Measurements from ENCODE around the gene PRXL2C.
"Not testable (repeated sequence)": the region's sequence is repeated elsewhere in the genome, so short reads cannot be mapped to it uniquely, and the experiment has no call there.

The PRXL2C gene

DNA sequence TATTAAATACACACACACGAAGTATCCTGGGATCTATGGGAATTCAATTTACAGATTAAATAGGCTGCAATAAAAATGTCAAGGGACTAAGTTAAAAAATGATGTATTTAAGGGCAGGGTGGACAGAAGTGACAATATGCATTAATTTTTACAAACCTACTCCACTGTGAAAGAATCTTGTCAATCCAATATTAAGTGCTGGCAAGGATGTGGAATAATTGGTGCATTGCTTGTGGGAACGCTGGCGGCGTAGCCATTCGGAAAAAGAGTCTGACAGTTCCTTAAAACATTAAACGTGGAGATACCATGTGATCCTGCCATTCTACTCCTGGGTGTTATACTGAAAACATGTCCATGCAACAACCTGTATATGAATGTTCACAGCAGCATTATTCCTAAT is 39.7 kb downstream of the PRXL2C start:
- H3K79me2 ChIP-seq (ENCODE audit: insufficient read depth, low read length), result no peaks in the 10 kb centered on the region
- no peak overlapping the region for H3K9ac ChIP-seq (ENCODE audit: low read depth, low read length, poor library complexity, severe bottlenecking)
- H4K20me1 ChIP-seq (ENCODE audit: insufficient read depth, low read length, poor library complexity, severe bottlenecking), result no peaks in the 10 kb centered on the region
- no peaks in the 10 kb centered on the region for H3K27me3 ChIP-seq (ENCODE audit: insufficient read depth, low read length, poor library complexity, severe bottlenecking)
- H3F3A ChIP-seq (ENCODE audit: low read depth), result no peaks in the 10 kb centered on the region
- no peak overlapping the region for H2AFZ ChIP-seq (ENCODE audit: low read length)
- no peaks in the 10 kb centered on the region for H3K4me1 ChIP-seq (ENCODE audit: insufficient read depth, low read length, poor library complexity, severe bottlenecking)
- no peak overlapping the region for H3K4me3 ChIP-seq (ENCODE audit: low read length, poor library complexity, severe bottlenecking)
- TF ChIP-seq, protein P1, sequence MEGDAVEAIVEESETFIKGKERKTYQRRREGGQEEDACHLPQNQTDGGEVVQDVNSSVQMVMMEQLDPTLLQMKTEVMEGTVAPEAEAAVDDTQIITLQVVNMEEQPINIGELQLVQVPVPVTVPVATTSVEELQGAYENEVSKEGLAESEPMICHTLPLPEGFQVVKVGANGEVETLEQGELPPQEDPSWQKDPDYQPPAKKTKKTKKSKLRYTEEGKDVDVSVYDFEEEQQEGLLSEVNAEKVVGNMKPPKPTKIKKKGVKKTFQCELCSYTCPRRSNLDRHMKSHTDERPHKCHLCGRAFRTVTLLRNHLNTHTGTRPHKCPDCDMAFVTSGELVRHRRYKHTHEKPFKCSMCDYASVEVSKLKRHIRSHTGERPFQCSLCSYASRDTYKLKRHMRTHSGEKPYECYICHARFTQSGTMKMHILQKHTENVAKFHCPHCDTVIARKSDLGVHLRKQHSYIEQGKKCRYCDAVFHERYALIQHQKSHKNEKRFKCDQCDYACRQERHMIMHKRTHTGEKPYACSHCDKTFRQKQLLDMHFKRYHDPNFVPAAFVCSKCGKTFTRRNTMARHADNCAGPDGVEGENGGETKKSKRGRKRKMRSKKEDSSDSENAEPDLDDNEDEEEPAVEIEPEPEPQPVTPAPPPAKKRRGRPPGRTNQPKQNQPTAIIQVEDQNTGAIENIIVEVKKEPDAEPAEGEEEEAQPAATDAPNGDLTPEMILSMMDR (conservative IDR thresholded peaks at IDR 0.05; ENCODE audit: low read length), result no peak
- no peak for TF ChIP-seq EZH2phosphoT487 (IDR thresholded peaks at IDR 0.05; ENCODE audit: borderline replicate concordance)
- H3K4me2 ChIP-seq (ENCODE audit: low read depth, low read length, poor library complexity, severe bottlenecking), result no peak overlapping the region
- no peaks in the 10 kb centered on the region for H3K9me3 ChIP-seq (ENCODE audit: insufficient read depth, low read depth, low read length)
- no peaks in the 10 kb centered on the region for H3K36me3 ChIP-seq (ENCODE audit: insufficient read depth, low read length)
- no peaks in the 10 kb centered on the region for H3K9me2 ChIP-seq (replicated peaks; ENCODE audit: low read depth, low read length)

DNA sequence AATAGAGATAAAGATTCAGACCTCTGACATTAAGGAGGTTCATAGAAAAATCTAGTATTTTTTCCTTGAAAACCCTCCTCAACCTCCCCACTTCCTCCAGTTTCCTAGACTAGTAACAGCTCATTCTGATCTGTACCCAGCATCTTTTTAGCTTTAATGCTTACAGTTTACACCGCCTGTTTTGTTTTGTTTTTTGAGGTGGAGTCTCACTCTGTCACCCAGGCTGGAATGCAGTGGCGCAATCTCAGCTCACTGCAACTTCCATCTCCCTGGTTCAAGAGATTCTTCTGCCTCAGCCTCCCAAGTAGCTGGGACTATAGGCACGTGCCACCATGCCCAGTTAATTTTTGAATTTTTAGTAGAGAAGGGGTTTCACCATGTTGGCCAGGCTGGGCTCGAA is 40.5 kb downstream of the PRXL2C start:
- not testable (repeated sequence) for H2AFZ ChIP-seq (ENCODE audit: low read length); H3K27me3 ChIP-seq (ENCODE audit: insufficient read depth, low read length, poor library complexity, severe bottlenecking); H3K9me2 ChIP-seq (replicated peaks; ENCODE audit: low read depth, low read length); H3K79me2 ChIP-seq (ENCODE audit: insufficient read depth, low read length); H3K9ac ChIP-seq (ENCODE audit: low read depth, low read length, poor library complexity, severe bottlenecking); H3K9me3 ChIP-seq (ENCODE audit: insufficient read depth, low read depth, low read length); H3K4me1 ChIP-seq (ENCODE audit: insufficient read depth, low read length, poor library complexity, severe bottlenecking); H3K4me3 ChIP-seq (ENCODE audit: low read length, poor library complexity, severe bottlenecking); H3K36me3 ChIP-seq (ENCODE audit: insufficient read depth, low read length); H4K20me1 ChIP-seq (ENCODE audit: insufficient read depth, low read length, poor library complexity, severe bottlenecking); H3K4me2 ChIP-seq (ENCODE audit: low read depth, low read length, poor library complexity, severe bottlenecking); H3F3A ChIP-seq (ENCODE audit: low read depth)

DNA sequence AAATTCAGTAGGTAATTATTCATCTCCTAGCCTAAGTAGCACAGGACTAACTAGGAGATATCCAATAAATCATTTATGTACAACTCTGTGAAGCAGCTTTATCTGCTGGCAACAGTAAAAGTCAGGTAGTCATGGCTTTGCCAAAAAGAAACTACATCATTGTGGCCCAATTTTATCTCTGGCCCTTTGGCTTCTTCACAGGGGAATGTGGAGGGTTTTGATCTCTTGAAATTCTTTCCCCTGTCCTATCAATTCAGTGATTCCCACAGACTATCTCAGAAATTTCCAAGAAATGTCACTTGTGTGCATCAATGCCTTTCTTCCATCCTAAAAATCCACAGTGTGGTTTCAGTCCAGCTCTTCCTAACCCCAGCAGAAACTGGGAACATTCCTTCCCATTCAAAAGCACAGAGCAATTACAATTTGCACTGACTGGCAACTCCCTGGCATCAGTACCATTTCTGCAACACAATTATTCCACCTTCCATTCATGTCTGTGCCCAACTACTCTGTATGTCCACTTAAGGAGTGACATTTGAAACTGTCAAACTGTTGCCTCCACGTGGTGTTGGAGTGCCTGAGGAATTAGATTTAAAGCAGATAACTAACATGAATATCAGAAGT is 42.0 kb downstream of the PRXL2C start:
- no peaks in the 10 kb centered on the region for H3K9me3 ChIP-seq (ENCODE audit: insufficient read depth, low read depth, low read length)
- no peaks in the 10 kb centered on the region for H3K27me3 ChIP-seq (ENCODE audit: insufficient read depth, low read length, poor library complexity, severe bottlenecking)
- no peaks in the 10 kb centered on the region for H4K20me1 ChIP-seq (ENCODE audit: insufficient read depth, low read length, poor library complexity, severe bottlenecking)
- H3K9ac ChIP-seq (ENCODE audit: low read depth, low read length, poor library complexity, severe bottlenecking), result no peak overlapping the region
- H3K4me2 ChIP-seq (ENCODE audit: low read depth, low read length, poor library complexity, severe bottlenecking), result no peak overlapping the region
- H3K4me3 ChIP-seq (ENCODE audit: low read length, poor library complexity, severe bottlenecking), result no peak overlapping the region
- no peaks in the 10 kb centered on the region for H3K4me1 ChIP-seq (ENCODE audit: insufficient read depth, low read length, poor library complexity, severe bottlenecking)
- no peaks in the 10 kb centered on the region for H3K36me3 ChIP-seq (ENCODE audit: insufficient read depth, low read length)
- no peak for TF ChIP-seq EZH2phosphoT487 (IDR thresholded peaks at IDR 0.05; ENCODE audit: borderline replicate concordance)
- TF ChIP-seq, protein P1 (conservative IDR thresholded peaks at IDR 0.05; ENCODE audit: low read length), result no peak
- no peaks in the 10 kb centered on the region for H3K79me2 ChIP-seq (ENCODE audit: insufficient read depth, low read length)
- H3K9me2 ChIP-seq (replicated peaks; ENCODE audit: low read depth, low read length), result no peaks in the 10 kb centered on the region
- no peaks in the 10 kb centered on the region for H3F3A ChIP-seq (ENCODE audit: low read depth)
- no peak overlapping the region for H2AFZ ChIP-seq (ENCODE audit: low read length)

All from Loucy (cell line).